Measurements from ENCODE around the gene ZNF664. TPM values are rescaled to one million over a fixed set of nuclear protein-coding genes. Genes with fewer than 3 reads are reported as not detected.
A peak's percentile ranks its signal among the peaks of the same experiment; 100 is the strongest.

The ZNF664 gene
- total and polyA plus RNA-seq, 4 donors, result 78.0 to 119 (median 88.9) TPM

DNA sequence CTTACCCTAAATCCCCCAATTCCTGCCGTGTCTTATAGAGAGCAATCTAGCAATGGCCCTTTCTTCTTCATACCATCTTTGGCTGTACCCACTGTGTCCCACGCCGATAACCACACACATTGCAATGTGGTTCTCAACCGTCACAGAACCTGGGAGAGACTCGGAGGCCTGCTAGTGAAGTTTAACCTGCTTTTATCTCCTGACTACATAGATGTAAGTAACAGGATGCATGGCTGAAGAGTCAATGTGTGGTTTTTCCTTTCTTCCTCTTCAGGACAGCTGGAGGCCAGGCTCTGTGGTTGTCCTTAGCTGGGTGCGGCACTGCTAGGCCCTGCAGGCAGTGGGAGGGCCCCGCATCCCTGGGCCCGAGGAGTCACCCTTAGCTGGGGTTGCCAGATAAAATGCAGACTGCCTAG, 51.3 kb downstream of the ZNF664 start:
- Histone ChIP-seq H3K4me1 (ENCODE audit: control insufficient read depth, insufficient read depth, low read length) (peaks cover 13% of the 10 kb centered on the region), H3K27ac (ENCODE audit: low read depth, low read length) (no peak overlapping the region), H3K27me3 (ENCODE audit: control insufficient read depth, insufficient read depth, low read length) (no peaks in the 10 kb centered on the region), H3K9me3 (ENCODE audit: control insufficient read depth, insufficient read depth, low read length) (no peaks in the 10 kb centered on the region), H3K36me3 (ENCODE audit: control insufficient read depth, insufficient read depth, low read length) (peaks cover 10% of the 10 kb centered on the region), H3K4me3 (ENCODE audit: low read depth, low read length) (no peak overlapping the region)
- DNase-seq (ENCODE audit: low read depth in 4 of 6, low spot score in 6 of 6), result no peak
- 83% methylated on average over 8 of the region's 8 CpGs for WGBS (ENCODE audit: insufficient coverage)

- Histone ChIP-seq H3K4me1 (ENCODE audit: control insufficient read depth, insufficient read depth, low read length) (peaks cover 13% of the 10 kb centered on the region), H3K36me3 (ENCODE audit: control insufficient read depth, insufficient read depth, low read length) (peaks cover 13% of the 10 kb centered on the region), H3K4me3 (ENCODE audit: low read depth, low read length) (no peak overlapping the region), H3K27me3 (ENCODE audit: control insufficient read depth, insufficient read depth, low read length) (no peaks in the 10 kb centered on the region), H3K27ac (ENCODE audit: low read depth, low read length) (no peak overlapping the region), H3K9me3 (ENCODE audit: control insufficient read depth, insufficient read depth, low read length) (no peaks in the 10 kb centered on the region)
- DNase-seq (ENCODE audit: low read depth in 4 of 6, low spot score in 6 of 6), result peak in 1 of 6 donors; percentile 28
- 89% methylated on average over 7 of the region's 7 CpGs for WGBS (ENCODE audit: insufficient coverage)
Observed at GRCh38 chr12:124024776-124025175, 51.8 kb downstream of the ZNF664 start.

DNA sequence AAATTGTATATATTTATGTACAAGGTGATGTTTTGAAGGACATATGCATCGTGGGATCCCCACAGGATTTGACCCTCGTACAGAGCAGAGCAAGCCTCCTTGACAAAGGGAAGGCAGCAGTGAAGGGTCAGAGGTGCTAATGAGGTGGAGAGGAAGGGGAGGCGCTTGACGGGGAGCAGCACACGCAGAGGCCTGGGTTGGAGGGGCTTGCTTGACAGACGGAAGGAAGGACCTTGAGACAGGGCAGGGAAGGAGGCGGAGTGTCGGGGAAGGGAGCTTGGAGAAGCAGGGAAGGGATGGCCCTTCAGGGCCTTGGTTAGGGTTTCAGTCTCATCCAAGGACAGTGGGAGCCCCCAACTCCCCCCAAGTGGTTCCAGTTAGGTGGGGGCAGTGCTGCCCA, 52.6 kb downstream of the ZNF664 start:
- no peak for DNase-seq (ENCODE audit: low read depth in 4 of 6, low spot score in 6 of 6)
- no peak overlapping the region for H3K4me3 ChIP-seq (ENCODE audit: low read depth, low read length)
- H3K9me3 ChIP-seq (ENCODE audit: control insufficient read depth, insufficient read depth, low read length), result no peaks in the 10 kb centered on the region
- H3K27me3 ChIP-seq (ENCODE audit: control insufficient read depth, insufficient read depth, low read length), result no peaks in the 10 kb centered on the region
- H3K4me1 ChIP-seq (ENCODE audit: control insufficient read depth, insufficient read depth, low read length), result peaks cover 12% of the 10 kb centered on the region
- H3K36me3 ChIP-seq (ENCODE audit: control insufficient read depth, insufficient read depth, low read length), result peaks cover 16% of the 10 kb centered on the region
- no peak overlapping the region for H3K27ac ChIP-seq (ENCODE audit: low read depth, low read length)
- WGBS (ENCODE audit: insufficient coverage), result 46% methylated on average over 8 of the region's 8 CpGs

GRCh38 chr12:124026755-124027745, 54.0 kb downstream of the ZNF664 start:
- no peak for DNase-seq (ENCODE audit: low read depth in 4 of 6, low spot score in 6 of 6)

DNA sequence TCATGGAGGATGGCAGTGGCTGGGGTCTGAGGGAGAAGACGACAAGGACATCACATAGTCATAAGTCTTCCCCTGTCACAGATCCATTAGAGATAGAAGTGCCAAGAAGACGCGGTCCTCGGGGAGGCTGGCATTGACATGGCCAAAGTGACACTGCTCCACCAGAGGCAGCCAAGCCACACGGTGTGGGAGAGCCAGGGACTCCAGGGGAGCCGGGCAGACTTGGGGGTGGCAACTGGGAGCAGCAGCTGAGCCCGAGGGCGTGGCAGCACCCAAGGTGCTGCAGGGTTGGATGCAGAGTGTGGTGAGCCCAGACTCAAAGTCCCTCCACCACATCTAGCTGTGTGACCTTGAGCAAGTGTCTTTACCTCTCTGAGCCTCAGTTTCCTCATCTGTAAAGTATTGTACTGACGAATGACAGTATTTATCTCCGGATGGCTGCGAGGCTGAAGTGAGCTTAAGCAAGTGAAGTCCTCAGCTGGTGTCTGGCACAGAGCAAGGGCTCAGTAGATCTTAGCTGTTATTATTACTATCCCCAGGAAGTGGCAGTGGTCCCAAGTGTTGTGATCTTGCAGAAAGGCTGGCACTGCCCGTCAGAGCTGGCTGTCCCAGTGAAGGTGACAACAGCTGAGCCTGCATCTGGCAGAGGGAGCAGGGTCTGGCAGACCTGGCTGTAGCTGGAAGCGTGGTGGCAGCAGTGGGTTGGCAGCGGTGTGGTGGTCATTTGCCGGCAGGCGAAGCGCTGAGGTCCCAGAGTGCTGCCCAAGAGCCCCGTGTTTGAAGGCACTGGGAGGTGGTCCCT, 54.9 kb downstream of the ZNF664 start:
- Histone ChIP-seq H3K4me1 (ENCODE audit: control insufficient read depth, insufficient read depth, low read length) (peaks cover 8% of the 10 kb centered on the region), H3K27ac (ENCODE audit: low read depth, low read length) (no peak overlapping the region), H3K9me3 (ENCODE audit: control insufficient read depth, insufficient read depth, low read length) (no peaks in the 10 kb centered on the region), H3K27me3 (ENCODE audit: control insufficient read depth, insufficient read depth, low read length) (no peaks in the 10 kb centered on the region), H3K4me3 (ENCODE audit: low read depth, low read length) (no peak overlapping the region), H3K36me3 (ENCODE audit: control insufficient read depth, insufficient read depth, low read length) (peaks cover 16% of the 10 kb centered on the region)
- 76% methylated on average over 14 of the region's 18 CpGs for WGBS (ENCODE audit: insufficient coverage)
- DNase-seq (ENCODE audit: low read depth in 4 of 6, low spot score in 6 of 6), result no peak

More at GRCh38 chr12:124026755-124027745, 54.0 kb downstream of the ZNF664 start:
- no peaks in the 10 kb centered on the region for H3K27me3 ChIP-seq (ENCODE audit: control insufficient read depth, insufficient read depth, low read length)
- no peak overlapping the region for H3K27ac ChIP-seq (ENCODE audit: low read depth, low read length)
- H3K4me1 ChIP-seq (ENCODE audit: control insufficient read depth, insufficient read depth, low read length), result peaks cover 8% of the 10 kb centered on the region
- H3K4me3 ChIP-seq (ENCODE audit: low read depth, low read length), result no peak overlapping the region
- no peaks in the 10 kb centered on the region for H3K9me3 ChIP-seq (ENCODE audit: control insufficient read depth, insufficient read depth, low read length)
- peaks cover 16% of the 10 kb centered on the region for H3K36me3 ChIP-seq (ENCODE audit: control insufficient read depth, insufficient read depth, low read length)
- WGBS (ENCODE audit: insufficient coverage), result 89% methylated on average over 11 of the region's 14 CpGs

DNA sequence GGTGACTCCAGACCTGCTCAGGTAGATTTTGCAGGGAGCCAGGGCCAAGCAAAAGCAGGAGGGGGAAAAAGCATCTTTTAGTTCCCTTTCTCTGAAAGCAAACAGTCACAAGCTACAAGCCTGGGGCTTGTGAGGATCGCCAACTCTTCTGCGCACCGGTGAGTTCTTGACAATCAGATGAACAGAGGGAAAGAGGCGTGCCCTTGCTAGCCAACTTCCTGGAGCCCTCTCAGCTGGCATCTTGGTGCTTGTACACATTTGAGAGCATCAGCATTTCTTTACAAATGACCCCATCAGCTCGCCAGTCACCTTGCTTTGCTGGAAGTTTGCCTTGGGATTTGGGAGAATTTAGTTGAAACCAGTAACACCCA, 55.5 kb downstream of the ZNF664 start:
- H3K9me3 ChIP-seq (ENCODE audit: control insufficient read depth, insufficient read depth, low read length), result no peaks in the 10 kb centered on the region
- H3K4me1 ChIP-seq (ENCODE audit: control insufficient read depth, insufficient read depth, low read length), result peaks cover 8% of the 10 kb centered on the region
- no peak overlapping the region for H3K27ac ChIP-seq (ENCODE audit: low read depth, low read length)
- H3K27me3 ChIP-seq (ENCODE audit: control insufficient read depth, insufficient read depth, low read length), result no peaks in the 10 kb centered on the region
- DNase-seq (ENCODE audit: low read depth in 4 of 6, low spot score in 6 of 6), result no peak
- peaks cover 16% of the 10 kb centered on the region for H3K36me3 ChIP-seq (ENCODE audit: control insufficient read depth, insufficient read depth, low read length)
- no peak overlapping the region for H3K4me3 ChIP-seq (ENCODE audit: low read depth, low read length)
- 64% methylated on average over 4 of the region's 5 CpGs for WGBS (ENCODE audit: insufficient coverage)

DNA sequence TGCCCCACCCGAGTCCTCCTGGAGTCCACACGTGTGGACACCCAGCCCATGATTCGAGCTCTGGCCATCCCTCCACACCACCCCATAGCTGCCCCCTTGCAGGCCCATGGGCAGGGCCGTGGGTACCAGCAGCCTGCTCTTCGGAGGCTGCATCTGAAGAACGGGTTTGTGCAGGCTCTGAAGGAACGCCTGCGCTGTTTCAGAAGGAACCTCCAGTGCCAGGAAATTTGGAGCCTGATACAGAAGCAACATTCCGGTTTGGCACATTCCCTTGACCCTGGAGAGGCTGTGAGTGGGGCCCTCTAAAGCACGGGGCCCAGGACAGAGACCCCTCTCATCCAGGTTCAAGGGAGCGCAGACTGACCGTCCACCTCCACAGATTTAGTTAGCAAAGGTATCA, 57.0 kb downstream of the ZNF664 start:
- no peak for DNase-seq (ENCODE audit: low read depth in 4 of 6, low spot score in 6 of 6)
- H3K36me3 ChIP-seq (ENCODE audit: control insufficient read depth, insufficient read depth, low read length), result peaks cover 9% of the 10 kb centered on the region
- no peaks in the 10 kb centered on the region for H3K27me3 ChIP-seq (ENCODE audit: control insufficient read depth, insufficient read depth, low read length)
- 85% methylated on average over 9 of the region's 12 CpGs for WGBS (ENCODE audit: insufficient coverage)
- H3K27ac ChIP-seq (ENCODE audit: low read depth, low read length), result no peak overlapping the region
- H3K9me3 ChIP-seq (ENCODE audit: control insufficient read depth, insufficient read depth, low read length), result no peaks in the 10 kb centered on the region
- no peak overlapping the region for H3K4me3 ChIP-seq (ENCODE audit: low read depth, low read length)
- H3K4me1 ChIP-seq (ENCODE audit: control insufficient read depth, insufficient read depth, low read length), result peaks cover 6% of the 10 kb centered on the region

GRCh38 chr12:124030510-124030909, 57.5 kb downstream of the ZNF664 start:
- peaks cover 6% of the 10 kb centered on the region for H3K4me1 ChIP-seq (ENCODE audit: control insufficient read depth, insufficient read depth, low read length)
- no peaks in the 10 kb centered on the region for H3K27me3 ChIP-seq (ENCODE audit: control insufficient read depth, insufficient read depth, low read length)
- no peak overlapping the region for H3K4me3 ChIP-seq (ENCODE audit: low read depth, low read length)
- no peak for DNase-seq (ENCODE audit: low read depth in 4 of 6, low spot score in 6 of 6)
- peaks cover 9% of the 10 kb centered on the region for H3K36me3 ChIP-seq (ENCODE audit: control insufficient read depth, insufficient read depth, low read length)
- WGBS (ENCODE audit: insufficient coverage), result 59% methylated on average over 11 of the region's 12 CpGs
- H3K27ac ChIP-seq (ENCODE audit: low read depth, low read length), result no peak overlapping the region
- H3K9me3 ChIP-seq (ENCODE audit: control insufficient read depth, insufficient read depth, low read length), result no peaks in the 10 kb centered on the region

GRCh38 chr12:124031058-124031457, 58.0 kb downstream of the ZNF664 start:
- whole genome bisulfite sequencing (ENCODE audit: insufficient coverage), result 86% methylated on average over 1 of the region's 5 CpGs
- H3K27ac ChIP-seq (ENCODE audit: low read depth, low read length), result no peak overlapping the region
- H3K9me3 ChIP-seq (ENCODE audit: control insufficient read depth, insufficient read depth, low read length), result no peaks in the 10 kb centered on the region
- peaks cover 6% of the 10 kb centered on the region for H3K4me1 ChIP-seq (ENCODE audit: control insufficient read depth, insufficient read depth, low read length)
- DNase-seq (ENCODE audit: low read depth in 4 of 6, low spot score in 6 of 6), result no peak
- H3K4me3 ChIP-seq (ENCODE audit: low read depth, low read length), result no peak overlapping the region
- H3K36me3 ChIP-seq (ENCODE audit: control insufficient read depth, insufficient read depth, low read length), result peaks cover 9% of the 10 kb centered on the region
- H3K27me3 ChIP-seq (ENCODE audit: control insufficient read depth, insufficient read depth, low read length), result no peaks in the 10 kb centered on the region

Measured in spinal cord (tissue), 10 donors.